MM.1S (cell line): ENCODE data around the gene AGFG1.

ENCODE experiments used
- DNase-seq: peaks from one replicate; pipeline ENCODE4 v3.0.0-alpha.2; 2015
- H2AFZ ChIP-seq: fragments of 300-600 bp; sonication (generic); 2 replicates; pipeline ENCODE4 v1.6.0; 2016; ENCODE audit warnings: antibody characterized with exemption, low read length
- H3F3A ChIP-seq: fragments of 300-600 bp; sonication (generic); 2 replicates; pipeline ENCODE4 v1.6.1; 2016; ENCODE audit warnings: mild to moderate bottlenecking, antibody characterized with exemption, low read length, moderate library complexity, mixed read lengths; ENCODE audit not compliant: insufficient read depth
- H3K27ac ChIP-seq: fragments of 300-600 bp; sonication (generic); 2 replicates; pipeline ENCODE4 v1.5.1; 2016; ENCODE audit warnings: mild to moderate bottlenecking, low read length
- H3K27me3 ChIP-seq: fragments of 300-600 bp; sonication (generic); replicated peaks from 2 replicates; pipeline ENCODE4 v1.6.0; 2016; ENCODE audit warnings: low read length; ENCODE audit not compliant: insufficient read depth
- H3K36me3 ChIP-seq: fragments of 300-600 bp; sonication (generic); replicated peaks from 2 replicates; pipeline ENCODE4 v1.6.1; 2016; ENCODE audit warnings: mild to moderate bottlenecking, low read length, mixed read lengths; ENCODE audit not compliant: insufficient read depth
- H3K4me1 ChIP-seq: fragments of 300-600 bp; sonication (generic); 2 replicates; pipeline ENCODE4 v1.6.1; 2016; ENCODE audit warnings: low read length, mixed read lengths
- H3K4me2 ChIP-seq: fragments of 300-600 bp; sonication (generic); 2 replicates; pipeline ENCODE4 v1.6.0; 2016; ENCODE audit warnings: low read depth, low read length
- H3K4me3 ChIP-seq: fragments of 300-600 bp; sonication (generic); 2 replicates; pipeline ENCODE4 v1.5.1; 2016; ENCODE audit warnings: low read length, mixed read lengths
- H3K79me2 ChIP-seq: fragments of 300-600 bp; sonication (generic); 2 replicates; pipeline ENCODE4 v1.6.1; 2016; ENCODE audit warnings: mixed run types, low read length, mixed read lengths
- H3K9ac ChIP-seq: fragments of 300-600 bp; sonication (generic); 2 replicates; pipeline ENCODE4 v1.6.1; 2016; ENCODE audit warnings: low read length, mixed read lengths
- H3K9me2 ChIP-seq: fragments of 300-600 bp; sonication (generic); replicated peaks from 2 replicates; pipeline ENCODE4 v1.6.1; 2016; ENCODE audit warnings: mild to moderate bottlenecking, low read length, mixed read lengths; ENCODE audit not compliant: insufficient read depth
- H3K9me3 ChIP-seq: fragments of 300-600 bp; sonication (generic); replicated peaks from 2 replicates; pipeline ENCODE4 v1.6.1; 2016; ENCODE audit warnings: mild to moderate bottlenecking, low read length, mixed read lengths; ENCODE audit not compliant: insufficient read depth
- H4K20me1 ChIP-seq: fragments of 300-600 bp; sonication (generic); 2 replicates; pipeline ENCODE4 v1.6.1; 2016; ENCODE audit warnings: mild to moderate bottlenecking, low read length, moderate library complexity, mixed read lengths; ENCODE audit not compliant: insufficient read depth
- CTCF ChIP-seq: fragments of 300-600 bp; sonication (generic); IDR thresholded peaks from 2 replicates; pipeline ENCODE4 v1.5.1; 2016; ENCODE audit warnings: antibody characterized with exemption, low read length, mixed read lengths
- EZH2 ChIP-seq: fragments of 300-600 bp; sonication (generic); optimal IDR thresholded peaks from 2 replicates; pipeline ENCODE3; 2017; ENCODE audit warnings: low read depth, mild to moderate bottlenecking, antibody characterized with exemption, low read length, mixed read lengths
- EZH2phosphoT487 ChIP-seq: fragments of 300-600 bp; sonication (generic); IDR thresholded peaks from 2 replicates; pipeline ENCODE4 v1.6.1; 2018; ENCODE audit warnings: antibody characterized with exemption, low read length

AGFG1 gene

GRCh38 chr2:227480528-227480927 lies 8.6 kb downstream of the AGFG1 start:
- Histone ChIP-seq H3K9me3 (no peaks in the 10 kb centered on the region), H4K20me1 (peaks cover 54% of the 10 kb centered on the region), H3K4me1 (peaks cover 10% of the 10 kb centered on the region)

GRCh38 chr2:227482638-227483340 lies 10.8 kb downstream of the AGFG1 start:
- DNase-seq: peak; percentile 16
- H3K79me2 ChIP-seq: peaks cover 99% of the 10 kb centered on the region
- H2AFZ ChIP-seq: no peak overlapping the region
- H3K4me1 ChIP-seq: peaks cover 10% of the 10 kb centered on the region
- TF ChIP-seq CTCF (no peak), EZH2 (no peak), EZH2phosphoT487 (no peak)
- no peaks in the 10 kb centered on the region for H3K36me3 ChIP-seq
- H3K27ac ChIP-seq: no peak overlapping the region; the same call in 1 of the 2 replicates
- H3K27me3 ChIP-seq: no peaks in the 10 kb centered on the region
- no peaks in the 10 kb centered on the region for H3K9me3 ChIP-seq
- peaks cover 56% of the 10 kb centered on the region for H4K20me1 ChIP-seq
- H3K9me2 ChIP-seq: no peaks in the 10 kb centered on the region
- H3K4me2 ChIP-seq: no peak overlapping the region
- no peaks in the 10 kb centered on the region for H3F3A ChIP-seq
- H3K9ac ChIP-seq: no peak overlapping the region
- no peak overlapping the region for H3K4me3 ChIP-seq

More at GRCh38 chr2:227480528-227480927, 8.6 kb downstream of the AGFG1 start:
- no peaks in the 10 kb centered on the region for H3K9me2 ChIP-seq
- no peak overlapping the region for H2AFZ ChIP-seq
- H3F3A ChIP-seq: no peaks in the 10 kb centered on the region
- TF ChIP-seq EZH2phosphoT487 (no peak), EZH2 (no peak), CTCF (no peak)
- DNase-seq: no peak
- no peaks in the 10 kb centered on the region for H3K27me3 ChIP-seq
- H3K79me2 ChIP-seq: peaks cover 99% of the 10 kb centered on the region
- no peak overlapping the region for H3K27ac ChIP-seq
- no peaks in the 10 kb centered on the region for H3K36me3 ChIP-seq
- H3K9ac ChIP-seq: no peak overlapping the region
- H3K4me3 ChIP-seq: no peak overlapping the region
- H3K4me2 ChIP-seq: no peak overlapping the region

GRCh38 chr2:227485429-227485828 lies 13.5 kb downstream of the AGFG1 start:
- H3K9ac ChIP-seq: no peak overlapping the region
- no peak overlapping the region for H3K4me3 ChIP-seq
- no peaks in the 10 kb centered on the region for H3F3A ChIP-seq
- TF ChIP-seq CTCF (no peak), EZH2phosphoT487 (no peak), EZH2 (no peak)
- DNase-seq: no peak
- H3K27me3 ChIP-seq: no peaks in the 10 kb centered on the region
- no peak overlapping the region for H2AFZ ChIP-seq
- peaks cover 45% of the 10 kb centered on the region for H4K20me1 ChIP-seq
- no peaks in the 10 kb centered on the region for H3K9me2 ChIP-seq
- no peaks in the 10 kb centered on the region for H3K36me3 ChIP-seq
- H3K79me2 ChIP-seq: peaks cover 100% of the 10 kb centered on the region
- peaks cover 10% of the 10 kb centered on the region for H3K4me1 ChIP-seq
- H3K9me3 ChIP-seq: no peaks in the 10 kb centered on the region
- no peak overlapping the region for H3K4me2 ChIP-seq
- no peak overlapping the region for H3K27ac ChIP-seq
